GM19455 (cell line): Measurements from ENCODE around the gene JMJD1C.
"Not testable (repeated sequence)": the region's sequence is repeated elsewhere in the genome, so short reads cannot be mapped to it uniquely, and the experiment has no call there.

Source experiments
- ATAC-seq: cut with Tn5 transposase; IDR thresholded peaks from one replicate; pipeline ENCODE4 v1.9.1; 2021; ENCODE audit not compliant: unreplicated experiment

The JMJD1C gene

DNA sequence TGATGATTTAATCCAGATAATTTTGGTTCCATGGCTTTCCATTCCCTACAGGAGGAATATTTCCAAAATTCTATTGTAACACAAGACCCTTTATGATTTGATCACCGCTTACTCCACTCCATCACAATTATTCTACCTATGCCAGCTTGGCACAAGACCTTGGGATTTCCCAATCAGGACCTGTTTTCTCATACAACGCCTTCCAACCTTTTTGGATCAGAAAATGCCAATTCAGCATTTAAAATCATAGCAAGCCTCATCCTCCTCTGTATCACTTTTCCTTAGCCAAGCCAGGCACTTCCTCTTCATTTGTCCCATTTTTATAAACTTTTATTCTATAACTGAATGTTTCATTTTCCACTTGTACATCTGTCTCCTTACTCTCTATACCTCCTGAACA lies 100.9 kb downstream of the JMJD1C start:
- ATAC-seq: no peak

DNA sequence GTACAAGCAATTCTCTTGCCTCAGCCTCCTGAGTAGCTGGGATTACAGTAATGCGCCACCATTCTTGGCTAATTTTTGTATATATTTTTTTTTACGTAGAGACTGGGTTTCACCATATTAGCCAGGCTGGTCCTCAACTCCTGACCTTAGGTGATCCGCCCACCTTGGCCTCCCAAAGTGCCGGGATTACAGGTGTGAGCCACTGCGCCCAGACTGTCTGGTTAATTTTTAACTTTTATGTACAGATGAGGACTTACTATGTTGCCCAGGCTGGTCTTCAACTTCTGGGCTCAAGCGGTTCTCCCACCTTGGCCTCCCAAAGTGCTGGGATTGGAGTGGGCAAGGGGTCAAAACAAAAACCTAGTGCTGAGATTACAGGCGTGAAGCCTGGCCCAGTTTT lies 101.8 kb downstream of the JMJD1C start:
- no peak for ATAC-seq

GRCh38 chr10:63355682-63356081 lies 110.1 kb downstream of the JMJD1C start:
- ATAC-seq: no peak

DNA sequence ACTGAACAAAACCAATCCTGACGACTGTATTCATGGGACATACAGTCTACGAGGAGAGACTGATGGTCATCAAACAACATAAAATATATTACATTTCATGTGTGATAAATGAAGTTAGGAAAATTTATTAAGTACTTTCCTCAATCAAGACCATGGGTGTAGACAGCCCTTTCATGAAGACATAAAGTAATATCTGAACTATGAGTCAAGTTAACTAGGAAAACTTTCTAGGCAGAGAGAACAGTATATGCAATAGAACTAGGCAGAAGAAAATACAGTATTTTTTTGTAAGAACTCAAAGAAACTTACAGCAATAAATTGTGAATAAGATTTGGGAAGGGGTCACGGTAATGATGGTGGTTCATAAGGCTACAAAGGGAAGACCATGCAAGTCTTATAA lies 112.8 kb downstream of the JMJD1C start:
- ATAC-seq: no peak

- no peak for ATAC-seq
Observed at GRCh38 chr10:63348245-63348850, 117.4 kb downstream of the JMJD1C start.

DNA sequence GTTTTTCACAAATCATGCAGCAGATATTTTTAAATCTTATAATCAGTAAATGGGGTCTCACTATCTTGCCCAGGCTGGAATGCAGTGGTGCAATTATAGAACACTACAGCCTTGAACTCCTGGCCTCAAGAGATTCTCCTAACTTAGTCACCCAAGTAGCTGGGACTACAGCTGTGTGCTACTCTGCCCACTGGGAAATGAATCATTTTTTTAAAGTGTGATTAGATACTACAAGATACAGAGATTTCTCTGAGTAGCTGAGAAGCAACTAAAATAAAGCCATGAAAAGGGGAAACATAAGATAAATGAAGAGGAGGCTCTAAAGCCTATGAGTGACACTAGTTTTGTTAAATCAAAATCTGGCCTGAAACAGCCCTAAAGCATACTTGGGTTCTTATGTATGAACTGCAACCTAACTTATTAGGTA lies 119.7 kb downstream of the JMJD1C start:
- no peak for ATAC-seq

GRCh38 chr10:63344269-63344668 lies 121.5 kb downstream of the JMJD1C start:
- no peak for ATAC-seq

DNA sequence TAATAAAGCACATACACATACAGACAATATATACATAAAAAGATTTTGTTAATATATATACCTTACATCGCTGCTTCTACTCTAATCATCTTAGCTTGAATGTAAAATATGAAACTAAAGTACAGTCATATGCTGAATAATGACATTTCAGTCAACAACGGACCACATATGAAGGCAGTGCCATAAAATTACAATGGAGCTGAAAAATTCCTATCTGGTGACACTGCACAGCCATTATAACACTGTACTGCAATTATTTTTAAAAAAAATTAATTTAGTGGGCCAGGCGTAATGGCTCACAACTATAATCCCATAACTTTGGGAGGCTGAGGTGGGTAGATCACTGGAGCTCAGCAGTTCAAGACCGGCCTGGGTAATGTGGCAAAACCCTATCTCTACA lies 122.3 kb downstream of the JMJD1C start:
- ATAC-seq: no peak

DNA sequence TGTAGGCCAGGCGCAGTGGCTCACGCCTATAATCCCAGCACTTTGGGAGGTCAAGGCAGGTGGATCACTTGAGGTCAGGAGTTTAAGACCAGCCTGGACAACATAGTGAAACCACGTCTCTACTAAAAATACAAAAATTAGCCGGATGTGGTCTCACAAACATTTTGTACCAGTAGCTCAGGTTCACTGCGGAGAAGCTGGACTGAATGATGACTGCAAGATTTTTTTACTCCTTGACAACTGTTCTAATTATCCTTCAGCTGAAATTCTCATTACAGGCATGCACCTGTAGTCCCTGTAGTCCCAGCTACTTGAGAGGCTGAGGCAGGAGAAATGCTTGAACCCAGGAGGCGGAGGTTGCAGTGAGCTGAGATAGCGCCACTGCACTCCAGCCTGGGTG lies 126.1 kb downstream of the JMJD1C start:
- not testable (repeated sequence) for ATAC-seq

- ATAC-seq: no peak
Observed at GRCh38 chr10:63337455-63338251, 128.1 kb downstream of the JMJD1C start.

DNA sequence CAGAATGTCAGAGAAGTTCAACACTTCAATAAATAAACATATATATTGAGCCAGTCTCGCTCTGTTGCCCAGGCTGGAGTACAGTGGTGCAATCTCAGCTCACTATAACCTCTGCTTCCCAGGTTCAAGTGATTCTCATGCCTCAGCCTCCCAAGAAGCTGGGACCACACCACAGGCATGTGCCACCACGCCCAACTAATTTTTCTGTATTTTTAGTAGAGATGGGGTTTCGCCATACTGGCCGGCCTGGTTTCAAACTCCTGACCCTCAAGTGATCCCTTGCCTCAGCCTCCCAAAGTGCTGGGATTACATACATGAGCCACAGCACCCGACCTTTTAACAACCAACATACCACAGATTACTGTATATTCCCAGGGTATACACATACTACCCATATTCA lies 134.2 kb downstream of the JMJD1C start:
- no peak for ATAC-seq

DNA sequence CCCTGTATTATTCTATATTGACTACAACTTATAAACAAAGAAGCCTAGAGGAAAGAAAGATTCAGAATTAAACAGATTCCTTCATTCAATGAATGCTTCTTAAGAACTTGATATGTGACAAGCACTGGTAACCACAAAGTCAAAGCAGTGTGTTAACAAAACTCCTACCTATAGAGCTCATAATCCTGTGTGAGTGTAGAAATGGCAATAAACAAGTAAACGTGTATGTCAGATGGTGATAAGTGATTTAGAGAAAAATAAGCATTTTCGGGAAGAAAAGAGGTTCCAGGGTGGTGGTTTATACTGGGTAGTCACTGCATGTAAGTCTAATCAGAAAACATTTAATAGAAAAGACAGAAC lies 141.3 kb downstream of the JMJD1C start:
- ATAC-seq: no peak

DNA sequence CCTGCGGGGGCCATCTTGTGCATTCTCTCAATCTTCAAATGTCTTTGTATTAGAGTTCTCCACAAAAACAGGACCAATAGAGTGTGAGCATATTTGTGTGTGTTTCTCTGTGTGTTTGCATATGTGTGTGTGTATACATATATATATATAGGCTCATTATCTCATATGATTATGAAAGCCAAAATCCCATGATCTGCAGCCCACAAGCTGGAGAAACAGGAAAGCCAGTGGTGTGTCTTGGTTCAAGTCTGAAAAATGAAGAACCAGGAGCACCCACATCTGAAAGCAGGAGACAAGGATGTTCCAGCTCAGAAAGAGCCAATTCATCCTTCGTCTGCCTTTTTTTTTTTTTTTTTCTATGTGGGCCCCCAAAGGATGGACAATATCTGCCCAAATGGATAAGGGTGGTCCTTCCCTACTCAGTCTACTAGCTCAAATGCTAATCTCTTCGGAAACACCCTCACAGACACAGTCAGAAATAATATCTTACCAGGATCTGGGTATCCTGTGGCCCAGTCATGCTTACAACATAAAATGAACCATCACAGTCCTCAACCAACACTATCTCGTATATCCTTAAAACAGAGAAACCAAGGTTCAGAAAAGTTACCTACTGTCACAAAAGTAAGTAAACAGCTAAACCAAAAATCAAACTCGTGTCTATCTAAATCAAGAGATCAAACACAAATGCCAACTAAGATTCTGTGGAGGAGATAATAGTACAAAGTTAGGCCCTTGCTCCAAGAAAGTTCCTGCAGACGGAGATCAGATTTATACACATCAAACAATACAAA lies 141.9 kb downstream of the JMJD1C start:
- ATAC-seq: no peak

- ATAC-seq: no peak
Observed at GRCh38 chr10:63320683-63321082, 145.1 kb downstream of the JMJD1C start.

DNA sequence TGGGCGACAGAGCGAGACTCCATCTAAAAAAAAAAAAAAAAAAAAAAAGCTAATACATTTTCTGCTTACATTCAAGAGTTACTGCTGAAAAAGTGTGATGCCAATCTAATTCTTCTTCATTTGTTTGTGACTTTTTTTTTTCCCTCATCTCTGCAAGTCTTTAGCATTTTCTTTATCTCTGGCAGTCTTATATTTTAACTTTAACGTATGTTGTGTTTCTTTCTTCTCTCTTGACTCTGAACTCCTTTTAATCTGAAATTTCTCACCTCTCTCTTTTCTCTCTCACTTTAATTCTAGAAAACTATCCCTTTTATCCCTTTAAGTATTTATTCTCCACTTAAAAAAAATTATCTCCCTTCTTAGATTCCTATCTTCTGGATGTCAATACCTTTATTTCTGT lies 146.5 kb downstream of the JMJD1C start:
- no peak for ATAC-seq

DNA sequence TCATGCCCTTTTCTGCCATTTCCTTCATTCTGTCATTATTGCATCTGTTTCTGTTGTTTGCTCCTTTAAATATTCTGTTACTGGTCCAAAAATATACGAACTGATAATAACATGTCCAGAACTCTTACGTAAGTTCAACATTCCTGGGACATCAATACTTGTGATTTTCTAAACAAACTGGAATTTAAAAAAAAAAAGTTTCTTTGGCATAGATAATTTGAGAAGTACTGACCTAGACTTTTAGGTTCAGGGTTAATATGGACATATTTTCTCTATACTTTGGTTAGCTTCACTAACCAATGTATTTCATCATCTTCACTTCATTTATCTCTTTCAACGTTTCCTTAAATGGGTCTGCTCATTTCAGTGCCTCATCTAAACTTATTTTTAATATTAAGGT lies 147.3 kb downstream of the JMJD1C start:
- ATAC-seq: no peak

GRCh38 chr10:63314020-63314419 lies 151.8 kb downstream of the JMJD1C start:
- no peak for ATAC-seq

GRCh38 chr10:63313066-63313717 lies 152.6 kb downstream of the JMJD1C start:
- no peak for ATAC-seq

- no peak for ATAC-seq
Observed at GRCh38 chr10:63308628-63309027, 157.1 kb downstream of the JMJD1C start.

- ATAC-seq: no peak
Observed at GRCh38 chr10:63304146-63304545, 161.6 kb downstream of the JMJD1C start.

DNA sequence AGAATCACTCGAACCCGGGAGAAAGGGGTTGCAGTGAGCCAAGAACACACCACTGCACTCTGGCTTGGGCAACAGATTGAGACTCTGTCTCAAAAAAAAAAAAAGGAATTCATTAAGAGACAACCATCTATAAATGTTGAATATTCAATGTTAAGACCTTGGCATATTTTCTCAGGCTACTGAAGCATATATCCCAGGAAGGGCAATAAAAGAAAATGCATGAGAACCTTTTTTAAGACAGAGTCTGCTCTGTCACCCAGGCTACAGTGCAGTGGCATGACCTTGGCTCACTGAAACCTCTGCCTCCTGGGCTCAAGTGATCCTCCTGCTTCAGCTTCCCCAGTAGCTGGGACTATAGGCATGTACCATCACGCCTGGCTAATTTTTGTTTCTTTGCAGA lies 165.0 kb downstream of the JMJD1C start:
- ATAC-seq: no peak

DNA sequence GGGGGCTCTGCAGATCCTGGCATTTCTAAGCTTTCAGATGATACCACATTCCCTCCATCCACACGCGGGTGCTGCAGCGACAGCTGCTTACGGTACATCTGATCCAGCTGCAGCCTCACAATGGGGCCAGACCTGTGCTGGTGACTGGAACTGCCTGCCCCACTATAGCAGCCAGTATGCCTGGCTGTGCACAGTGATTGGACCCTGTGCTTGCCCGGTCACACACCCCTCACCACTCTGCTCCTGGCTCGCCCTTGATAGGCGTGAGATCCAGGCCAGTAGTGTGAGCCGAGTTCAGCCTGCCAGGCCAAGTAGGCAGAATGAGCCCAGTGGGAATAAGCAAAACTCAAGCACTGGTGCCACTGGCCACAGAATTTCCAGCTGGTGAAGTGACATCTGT lies 167.8 kb downstream of the JMJD1C start:
- ATAC-seq: no peak
